ENCODE data around the gene ABRACL. TPM values are rescaled to one million over a fixed set of nuclear protein-coding genes. Genes with fewer than 3 reads are reported as not detected.

The ABRACL gene
- total RNA-seq, 2 experiments from 2014 or later, result 174 to 176 TPM

DNA sequence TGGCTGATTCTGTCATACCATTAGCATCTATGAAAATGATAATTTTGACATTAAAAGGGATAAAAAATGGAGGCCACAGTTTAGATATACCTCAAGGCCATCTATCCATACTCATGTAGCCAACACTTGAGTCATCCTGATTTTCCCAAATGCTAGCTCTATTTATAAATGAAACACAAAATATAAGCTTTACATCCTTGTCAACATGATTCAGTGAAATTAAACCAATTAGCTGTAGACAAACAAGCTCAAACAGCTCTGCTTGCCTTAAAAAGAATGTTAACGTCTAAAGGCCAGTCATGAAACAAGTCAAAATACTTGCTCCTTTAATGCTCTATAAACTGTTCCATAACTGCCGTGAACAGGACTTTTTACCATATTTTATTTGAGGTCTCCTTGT lies 40.3 kb downstream of the ABRACL start:
- H3K4me1 Mint-ChIP-seq, result no peaks in the 10 kb centered on the region
- POLR2A ChIA-PET, result no interaction called here
- H3K27me3 Mint-ChIP-seq, result no peaks in the 10 kb centered on the region
- CTCF ChIA-PET, result no interaction called here
- H3K36me3 Mint-ChIP-seq (ENCODE audit: low read depth), result no peaks in the 10 kb centered on the region
- H3K27ac Mint-ChIP-seq, result no peak overlapping the region
- DNase-seq, result no peak
- no peak overlapping the region for H3K4me3 Mint-ChIP-seq
- H3K9me3 Mint-ChIP-seq, result no peaks in the 10 kb centered on the region

DNA sequence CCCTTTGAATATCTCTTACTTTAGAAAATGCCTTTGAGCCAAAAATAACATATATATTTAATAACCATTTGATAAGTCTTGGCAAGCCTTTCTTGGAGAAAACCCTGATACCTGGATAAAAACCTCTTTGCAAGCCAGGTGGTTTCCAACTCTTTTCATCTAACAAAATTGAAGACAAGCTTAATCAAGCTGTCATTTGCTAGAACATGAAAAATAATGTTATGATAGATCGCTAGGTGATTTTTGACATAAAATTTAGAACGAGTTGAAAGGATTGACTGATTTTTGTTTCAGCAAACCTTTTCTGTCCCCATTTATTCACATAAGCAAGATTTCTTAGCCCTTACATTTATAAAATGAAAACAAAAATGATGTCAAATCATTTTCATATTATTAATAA lies 44.6 kb downstream of the ABRACL start:
- Mint-ChIP-seq H3K36me3 (ENCODE audit: low read depth) (no peaks in the 10 kb centered on the region), H3K4me3 (no peak overlapping the region), H3K27ac (no peak overlapping the region), H3K27me3 (no peaks in the 10 kb centered on the region), H3K4me1 (no peaks in the 10 kb centered on the region), H3K9me3 (no peaks in the 10 kb centered on the region)
- ChIA-PET CTCF (no interaction called here), POLR2A (no interaction called here)
- no peak for DNase-seq

DNA sequence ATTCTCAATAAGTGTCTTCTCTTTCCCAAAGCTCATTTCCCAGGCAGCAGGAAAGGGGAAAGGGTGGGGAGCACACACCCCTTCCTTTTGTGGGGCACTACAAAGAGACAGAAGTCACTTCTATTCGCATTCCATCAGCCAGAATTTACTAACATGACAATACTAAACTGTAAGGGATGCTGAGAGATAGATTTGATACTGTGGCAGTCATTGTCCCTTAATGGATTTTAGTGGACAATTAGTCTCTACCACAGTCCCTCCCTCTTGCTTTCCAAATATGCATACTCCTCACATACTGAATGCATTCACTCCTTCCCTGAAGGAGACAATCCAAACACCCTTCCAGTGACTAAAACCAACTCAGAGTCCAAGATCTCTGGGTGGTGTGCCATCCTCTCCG lies 50.5 kb downstream of the ABRACL start:
- H3K27ac Mint-ChIP-seq, result no peak overlapping the region
- ChIA-PET POLR2A (no interaction called here), CTCF (interaction anchor here (0.7 kb wide), 2 partner anchors 157 to 395 kb away, joined by 3 to 4 read pairs; no protein-coding TSS in a partner anchor)
- H3K9me3 Mint-ChIP-seq, result no peaks in the 10 kb centered on the region
- no peak overlapping the region for H3K4me3 Mint-ChIP-seq
- no peaks in the 10 kb centered on the region for H3K27me3 Mint-ChIP-seq
- H3K4me1 Mint-ChIP-seq, result no peaks in the 10 kb centered on the region
- no peak for DNase-seq
- H3K36me3 Mint-ChIP-seq (ENCODE audit: low read depth), result no peaks in the 10 kb centered on the region

DNA sequence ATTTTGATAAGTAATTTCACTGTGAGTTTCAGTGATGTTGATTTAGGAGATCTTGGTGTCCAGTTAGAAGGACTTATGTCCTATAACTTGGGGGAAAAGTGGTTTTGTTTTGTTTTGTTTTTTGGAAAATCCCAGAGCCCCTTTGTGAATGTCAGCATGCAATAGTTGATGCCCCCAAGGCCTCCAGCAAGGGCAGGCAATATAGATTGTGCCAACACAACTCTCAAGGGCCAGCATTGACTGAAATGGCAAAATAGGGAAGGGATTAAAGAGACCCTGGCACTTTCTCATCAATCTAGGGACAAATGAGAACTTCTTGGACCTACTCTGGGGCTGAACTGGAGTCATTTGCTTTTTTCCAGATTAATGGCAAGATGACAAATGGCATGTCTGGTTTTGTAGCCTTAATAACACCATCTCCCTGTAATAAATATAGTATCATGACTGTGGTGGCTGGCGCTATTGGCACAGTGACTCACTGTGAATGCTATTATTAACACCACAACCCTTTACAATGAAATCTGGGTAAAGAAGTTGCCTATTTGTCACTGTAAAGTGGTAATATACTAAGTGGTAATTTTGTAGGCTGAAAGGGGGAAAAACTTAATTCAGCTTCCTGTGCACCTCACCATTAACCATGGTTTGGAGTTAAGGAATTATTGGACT lies 51.8 kb downstream of the ABRACL start:
- no peak for DNase-seq
- Mint-ChIP-seq H3K27me3 (no peaks in the 10 kb centered on the region), H3K9me3 (no peaks in the 10 kb centered on the region), H3K4me1 (no peaks in the 10 kb centered on the region), H3K27ac (no peak overlapping the region), H3K36me3 (ENCODE audit: low read depth) (no peaks in the 10 kb centered on the region), H3K4me3 (no peak overlapping the region)
- POLR2A ChIA-PET, result no interaction called here
- CTCF ChIA-PET, result no interaction called here

DNA sequence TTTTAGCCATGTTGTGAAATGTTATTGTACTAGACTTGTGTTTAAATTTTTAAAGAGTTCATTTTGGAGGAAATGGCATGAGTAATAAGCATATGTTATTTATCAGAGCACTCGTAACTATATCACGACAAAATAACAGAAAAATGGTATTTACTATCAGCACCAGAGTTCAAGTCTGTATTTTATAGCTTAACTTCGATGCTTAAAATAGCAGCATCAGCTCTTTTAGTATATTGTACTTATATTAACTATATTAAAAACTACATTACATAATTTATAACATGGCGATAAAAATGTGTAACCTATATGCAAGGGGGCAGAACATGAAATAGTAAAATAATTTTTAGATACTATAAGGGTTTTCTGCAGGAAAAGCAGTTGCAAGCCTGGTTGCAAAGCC lies 52.9 kb downstream of the ABRACL start:
- DNase-seq, result no peak
- H3K4me1 Mint-ChIP-seq, result no peaks in the 10 kb centered on the region
- CTCF ChIA-PET, result no interaction called here

DNA sequence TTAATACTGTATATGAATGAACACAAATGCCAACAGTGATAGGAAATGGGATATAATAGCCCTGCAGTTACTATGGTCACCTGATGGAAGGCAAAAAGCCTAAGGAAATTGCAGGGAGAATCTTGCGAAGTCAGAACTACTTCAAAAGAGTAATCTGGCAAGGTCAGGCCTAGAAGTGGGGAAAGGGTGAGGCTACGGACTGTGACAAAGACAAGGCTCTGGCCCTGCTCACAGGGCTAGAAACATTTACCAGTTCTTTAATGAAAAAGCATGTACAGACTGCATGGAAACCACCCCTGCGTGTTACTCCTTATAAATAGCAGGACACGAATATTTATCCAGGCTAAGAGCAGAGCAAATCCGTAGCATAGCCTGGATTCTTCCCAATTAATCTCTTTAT lies 53.8 kb downstream of the ABRACL start:
- CTCF ChIA-PET, result no interaction called here
- Mint-ChIP-seq H3K4me3 (no peak overlapping the region), H3K9me3 (peaks cover under 1% of the 10 kb centered on the region), H3K27ac (no peak overlapping the region), H3K36me3 (ENCODE audit: low read depth) (no peaks in the 10 kb centered on the region), H3K4me1 (no peaks in the 10 kb centered on the region), H3K27me3 (peaks cover under 1% of the 10 kb centered on the region)
- POLR2A ChIA-PET, result no interaction called here
- no peak for DNase-seq

More for the DNA sequence above, 52.9 kb downstream of the ABRACL start:
- no peaks in the 10 kb centered on the region for H3K9me3 Mint-ChIP-seq
- H3K27ac Mint-ChIP-seq, result no peak overlapping the region
- no peak overlapping the region for H3K4me3 Mint-ChIP-seq
- no peaks in the 10 kb centered on the region for H3K27me3 Mint-ChIP-seq
- H3K36me3 Mint-ChIP-seq (ENCODE audit: low read depth), result no peaks in the 10 kb centered on the region
- POLR2A ChIA-PET, result no interaction called here

DNA sequence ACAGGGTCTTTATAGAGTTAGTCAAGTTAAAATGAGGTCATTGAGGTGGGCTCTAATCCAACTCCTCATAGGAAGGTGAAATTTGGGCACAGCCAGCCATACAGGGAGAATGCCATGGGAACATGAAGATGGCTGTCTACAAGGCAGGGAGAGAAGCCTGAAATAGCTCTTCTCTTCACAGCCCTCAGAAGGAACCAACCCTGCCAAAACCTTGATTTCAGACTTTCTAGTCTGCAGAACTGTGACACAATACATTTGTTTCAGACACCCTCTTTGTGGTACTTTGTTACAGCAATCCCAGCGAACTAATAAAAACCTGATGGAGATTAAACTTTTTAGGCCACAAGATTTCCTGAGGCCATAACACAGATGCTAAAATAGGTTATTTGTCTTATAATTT lies 63.3 kb downstream of the ABRACL start:
- H3K4me1 Mint-ChIP-seq, result peaks cover 9% of the 10 kb centered on the region
- H3K27me3 Mint-ChIP-seq, result peaks cover 4% of the 10 kb centered on the region
- POLR2A ChIA-PET, result no interaction called here
- no peak overlapping the region for H3K4me3 Mint-ChIP-seq
- H3K9me3 Mint-ChIP-seq, result peaks cover 6% of the 10 kb centered on the region
- CTCF ChIA-PET, result no interaction called here
- H3K27ac Mint-ChIP-seq, result no peak overlapping the region
- peaks cover 3% of the 10 kb centered on the region for H3K36me3 Mint-ChIP-seq (ENCODE audit: low read depth)
- DNase-seq, result no peak

Other genes with a start within 250 kb of the ABRACL start
- not detected for gene ECT2L, start 232.7 kb upstream of the ABRACL start, total RNA-seq
- gene REPS1, start 40.5 kb upstream of the ABRACL start, total RNA-seq, result 10 to 100 TPM; 41.9 to 45.6 TPM
- gene HECA, start 106.3 kb downstream of the ABRACL start, total RNA-seq, result 10 to 100 TPM; 78.9 to 81.7 TPM

Measured in activated CD4-positive, alpha-beta memory T cell treated with anti-CD3 and anti-CD28 coated beads, Interleukin-2, amount 10 ng/mL, durations not matched to agents 7 days and 5 days (primary cell).